ENCODE results near the gene HPCAL4.

HPCAL4 gene

GRCh38 chr1:39662861-39663260, 28.4 kb downstream of the HPCAL4 start:
- H3K27me3 ChIP-seq (ENCODE audit: insufficient read depth, low read length, poor library complexity): no peaks in the 10 kb centered on the region

GRCh38 chr1:39659538-39659937, 31.7 kb downstream of the HPCAL4 start:
- Histone ChIP-seq H4K20me1 (ENCODE audit: insufficient read depth, low read length) (0 out of 2 replicates have a peak, but pooled peaks cover under 1% of the 10 kb centered on the region), H2AFZ (ENCODE audit: low read depth, low read length) (no peak overlapping the region), H3K4me1 (ENCODE audit: insufficient read depth, low read length) (peaks cover 4% of the 10 kb centered on the region; the same call in 1 of the 2 replicates), H3K36me3 (ENCODE audit: insufficient read depth, low read length) (no peaks in the 10 kb centered on the region), H3K27me3 (ENCODE audit: insufficient read depth, low read length, poor library complexity) (peaks cover under 1% of the 10 kb centered on the region), H3K9me3 (ENCODE audit: insufficient read depth, low read length, severe bottlenecking) (no peaks in the 10 kb centered on the region), H3K79me2 (ENCODE audit: insufficient read depth, low read length) (no peaks in the 10 kb centered on the region), H3K4me3 (ENCODE audit: low read depth in 1 of 2, low read length in 2 of 2) (no peak overlapping the region), H3K9ac (ENCODE audit: low read depth, low read length) (no peak overlapping the region), H3K27ac (ENCODE audit: low read length) (no peak overlapping the region), H3K4me2 (ENCODE audit: insufficient read depth, low read length) (no peak overlapping the region)
- TF ChIP-seq EZH2 (IDR thresholded peaks at IDR 0.05; ENCODE audit: borderline replicate concordance, low read depth, low read length, severe bottlenecking): no peak
- TF ChIP-seq, protein P1, sequence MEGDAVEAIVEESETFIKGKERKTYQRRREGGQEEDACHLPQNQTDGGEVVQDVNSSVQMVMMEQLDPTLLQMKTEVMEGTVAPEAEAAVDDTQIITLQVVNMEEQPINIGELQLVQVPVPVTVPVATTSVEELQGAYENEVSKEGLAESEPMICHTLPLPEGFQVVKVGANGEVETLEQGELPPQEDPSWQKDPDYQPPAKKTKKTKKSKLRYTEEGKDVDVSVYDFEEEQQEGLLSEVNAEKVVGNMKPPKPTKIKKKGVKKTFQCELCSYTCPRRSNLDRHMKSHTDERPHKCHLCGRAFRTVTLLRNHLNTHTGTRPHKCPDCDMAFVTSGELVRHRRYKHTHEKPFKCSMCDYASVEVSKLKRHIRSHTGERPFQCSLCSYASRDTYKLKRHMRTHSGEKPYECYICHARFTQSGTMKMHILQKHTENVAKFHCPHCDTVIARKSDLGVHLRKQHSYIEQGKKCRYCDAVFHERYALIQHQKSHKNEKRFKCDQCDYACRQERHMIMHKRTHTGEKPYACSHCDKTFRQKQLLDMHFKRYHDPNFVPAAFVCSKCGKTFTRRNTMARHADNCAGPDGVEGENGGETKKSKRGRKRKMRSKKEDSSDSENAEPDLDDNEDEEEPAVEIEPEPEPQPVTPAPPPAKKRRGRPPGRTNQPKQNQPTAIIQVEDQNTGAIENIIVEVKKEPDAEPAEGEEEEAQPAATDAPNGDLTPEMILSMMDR (IDR thresholded peaks at IDR 0.05; ENCODE audit: borderline replicate concordance, extremely low read depth, low read length, poor library complexity, severe bottlenecking): no peak
- no peak for ATAC-seq (ENCODE audit: insufficient read depth, low read depth)
- no peak for DNase-seq

More at GRCh38 chr1:39662861-39663260, 28.4 kb downstream of the HPCAL4 start:
- Histone ChIP-seq H3K4me2 (ENCODE audit: insufficient read depth, low read length) (no peak overlapping the region), H3K4me1 (ENCODE audit: insufficient read depth, low read length) (peaks cover 1% of the 10 kb centered on the region; the same call in 1 of the 2 replicates), H3K9ac (ENCODE audit: low read depth, low read length) (no peak overlapping the region), H4K20me1 (ENCODE audit: insufficient read depth, low read length) (no peaks in the 10 kb centered on the region), H3K9me3 (ENCODE audit: insufficient read depth, low read length, severe bottlenecking) (no peaks in the 10 kb centered on the region), H3K36me3 (ENCODE audit: insufficient read depth, low read length) (no peaks in the 10 kb centered on the region), H3K79me2 (ENCODE audit: insufficient read depth, low read length) (no peaks in the 10 kb centered on the region), H3K4me3 (ENCODE audit: low read depth in 1 of 2, low read length in 2 of 2) (no peak overlapping the region), H2AFZ (ENCODE audit: low read depth, low read length) (no peak overlapping the region), H3K27ac (ENCODE audit: low read length) (no peak overlapping the region)
- DNase-seq: no peak
- ATAC-seq (ENCODE audit: insufficient read depth, low read depth): no peak
- TF ChIP-seq, protein P1 (IDR thresholded peaks at IDR 0.05; ENCODE audit: borderline replicate concordance, extremely low read depth, low read length, poor library complexity, severe bottlenecking): no peak
- TF ChIP-seq EZH2 (IDR thresholded peaks at IDR 0.05; ENCODE audit: borderline replicate concordance, low read depth, low read length, severe bottlenecking): no peak

GRCh38 chr1:39659110-39659509, 32.1 kb downstream of the HPCAL4 start:
- no peaks in the 10 kb centered on the region for H3K79me2 ChIP-seq (ENCODE audit: insufficient read depth, low read length)
- DNase-seq (no peak), ATAC-seq (ENCODE audit: insufficient read depth, low read depth) (no peak)
- no peak overlapping the region for H3K4me2 ChIP-seq (ENCODE audit: insufficient read depth, low read length)
- H3K4me3 ChIP-seq (ENCODE audit: low read depth in 1 of 2, low read length in 2 of 2): no peak overlapping the region
- peaks cover 4% of the 10 kb centered on the region; the same call in 1 of the 2 replicates for H3K4me1 ChIP-seq (ENCODE audit: insufficient read depth, low read length)
- no peak for TF ChIP-seq EZH2 (IDR thresholded peaks at IDR 0.05; ENCODE audit: borderline replicate concordance, low read depth, low read length, severe bottlenecking)
- TF ChIP-seq, protein P1 (IDR thresholded peaks at IDR 0.05; ENCODE audit: borderline replicate concordance, extremely low read depth, low read length, poor library complexity, severe bottlenecking): no peak
- peaks cover 5% of the 10 kb centered on the region for H3K27me3 ChIP-seq (ENCODE audit: insufficient read depth, low read length, poor library complexity)
- no peak overlapping the region for H3K9ac ChIP-seq (ENCODE audit: low read depth, low read length)
- no peaks in the 10 kb centered on the region for H3K36me3 ChIP-seq (ENCODE audit: insufficient read depth, low read length)
- H3K27ac ChIP-seq (ENCODE audit: low read length): no peak overlapping the region
- H3K9me3 ChIP-seq (ENCODE audit: insufficient read depth, low read length, severe bottlenecking): no peaks in the 10 kb centered on the region
- 0 out of 2 replicates have a peak, but pooled peaks cover 3% of the 10 kb centered on the region for H4K20me1 ChIP-seq (ENCODE audit: insufficient read depth, low read length)
- H2AFZ ChIP-seq (ENCODE audit: low read depth, low read length): no peak overlapping the region
